ENCODE results near the gene TBC1D10A.

TBC1D10A gene

DNA sequence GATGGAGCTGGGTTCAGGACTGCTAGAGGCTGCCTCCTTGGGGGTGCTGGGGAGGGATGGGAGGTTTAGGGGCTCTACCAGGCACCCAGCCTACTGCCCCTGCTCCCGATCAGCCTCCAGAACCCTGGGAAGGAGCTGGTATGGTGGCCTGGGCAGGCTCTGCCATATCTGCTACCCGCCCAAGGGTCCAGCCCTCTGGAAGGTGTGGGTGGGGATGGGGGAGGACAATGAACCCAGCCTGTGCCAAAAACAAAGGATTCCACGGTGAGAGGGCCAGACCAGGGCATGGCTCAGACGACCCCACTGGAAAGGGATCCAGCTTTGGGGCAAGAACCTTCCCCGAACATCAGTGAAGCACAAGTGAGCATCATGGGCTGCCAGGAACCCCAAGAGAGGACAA lies 40.4 kb downstream of the TBC1D10A start:
- TF ChIP-seq GATA1 (IDR thresholded peaks at IDR 0.05; ENCODE audit: low read depth, low read length): no peak
- TF ChIP-seq POLR2A (IDR thresholded peaks at IDR 0.05; ENCODE audit: low read length): no peak
- no peak for DNase-seq

DNA sequence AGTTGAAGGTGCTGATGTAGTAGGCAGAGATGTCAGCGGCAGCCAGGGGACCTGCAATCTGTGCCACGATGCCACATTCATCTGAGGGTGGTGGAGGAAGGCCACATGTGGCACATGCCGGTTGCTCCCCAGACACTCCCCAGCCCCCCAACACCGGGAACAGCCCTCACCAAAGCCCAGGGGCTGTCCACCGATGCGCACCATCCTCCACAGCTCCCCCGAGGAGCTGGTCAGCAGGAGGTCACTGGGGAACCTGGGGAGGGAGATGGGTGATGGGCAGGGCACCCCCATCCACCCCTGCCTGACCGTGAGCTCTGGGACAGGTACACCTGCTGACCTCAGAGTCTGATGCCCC lies 40.9 kb downstream of the TBC1D10A start:
- TF ChIP-seq GATA1 (IDR thresholded peaks at IDR 0.05; ENCODE audit: low read depth, low read length) (no peak), POLR2A (IDR thresholded peaks at IDR 0.05; ENCODE audit: low read length) (no peak)
- no peak for DNase-seq

DNA sequence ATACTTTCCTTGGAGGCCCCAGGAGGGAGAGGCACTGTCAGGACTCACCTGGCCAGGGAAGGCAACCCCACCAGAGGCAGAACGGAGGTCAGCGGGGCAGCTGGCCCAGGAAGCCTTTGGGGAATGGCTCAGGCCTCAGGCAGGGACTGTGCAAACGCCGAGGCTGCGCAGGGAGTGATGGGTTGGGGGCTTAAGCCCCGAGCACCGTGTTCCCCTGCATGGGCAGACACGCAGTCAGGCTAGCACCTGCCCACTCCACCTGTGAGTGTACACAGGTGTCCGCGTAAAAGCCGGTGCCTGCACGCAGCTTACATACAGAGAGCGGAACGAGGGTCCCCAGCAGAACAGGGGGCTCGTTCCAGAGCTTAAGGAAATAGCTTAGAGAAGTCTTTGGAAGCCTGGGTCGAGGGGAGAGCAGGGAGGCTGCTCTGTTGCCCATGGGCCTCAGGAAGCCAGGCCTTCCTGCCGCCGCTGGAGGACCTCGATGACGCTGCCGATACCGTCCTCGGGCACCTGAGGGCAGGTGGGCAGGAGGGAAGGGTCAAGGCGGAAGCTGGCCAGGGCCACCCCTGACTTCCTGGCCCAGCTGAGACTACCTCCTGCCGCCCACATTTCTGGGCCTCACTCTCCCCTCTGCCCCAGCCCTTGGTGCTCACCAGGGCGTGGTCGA lies 41.4 kb downstream of the TBC1D10A start:
- no peak for DNase-seq
- TF ChIP-seq POLR2A (IDR thresholded peaks at IDR 0.05; ENCODE audit: low read length) (no peak), GATA1 (IDR thresholded peaks at IDR 0.05; ENCODE audit: low read depth, low read length) (no peak)

DNA sequence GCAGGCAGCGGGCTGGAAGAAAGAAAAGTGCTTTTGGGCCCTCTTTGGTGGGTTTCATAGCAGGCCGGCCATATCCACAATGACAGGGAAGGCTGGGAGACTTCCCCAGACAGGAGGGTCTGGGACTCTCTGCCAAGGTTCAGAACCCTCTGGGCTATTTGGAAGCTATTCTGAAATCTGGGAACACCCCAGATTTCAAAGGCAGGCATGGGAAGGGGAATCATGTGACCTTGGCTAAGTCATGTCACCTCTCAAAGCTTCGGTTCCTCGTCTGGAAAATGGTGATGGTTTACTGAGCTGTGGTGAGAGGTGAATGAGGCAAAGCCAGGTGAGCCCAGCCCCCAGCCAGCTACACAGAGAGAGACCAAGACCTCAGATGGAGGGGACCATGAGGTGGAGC lies 42.1 kb downstream of the TBC1D10A start:
- no peak for DNase-seq
- TF ChIP-seq POLR2A (IDR thresholded peaks at IDR 0.05; ENCODE audit: low read length): no peak
- no peak for TF ChIP-seq GATA1 (IDR thresholded peaks at IDR 0.05; ENCODE audit: low read depth, low read length)

DNA sequence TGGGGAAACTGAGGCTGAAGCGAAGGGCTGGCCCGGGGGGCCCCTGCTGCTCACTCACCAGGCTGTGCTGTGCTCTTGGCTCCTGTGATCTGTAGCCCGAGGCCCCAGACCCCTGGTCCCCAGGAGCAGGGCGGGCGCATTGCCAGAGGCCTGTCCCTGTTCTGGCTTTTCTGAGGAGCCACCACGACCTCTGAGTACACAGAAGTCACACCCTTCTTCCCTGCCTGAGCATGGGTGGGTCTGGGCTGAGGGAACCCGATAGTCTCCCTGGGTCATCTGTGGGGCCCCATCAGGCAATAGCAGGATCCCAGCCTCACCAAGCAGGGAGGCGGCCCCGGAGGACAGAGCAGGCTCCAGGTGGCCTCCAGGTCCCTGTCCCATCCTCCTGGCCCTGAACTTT lies 42.6 kb downstream of the TBC1D10A start:
- TF ChIP-seq POLR2A (IDR thresholded peaks at IDR 0.05; ENCODE audit: low read length) (peak; percentile 92), GATA1 (IDR thresholded peaks at IDR 0.05; ENCODE audit: low read depth, low read length) (no peak)
- peak; percentile 90 for DNase-seq

DNA sequence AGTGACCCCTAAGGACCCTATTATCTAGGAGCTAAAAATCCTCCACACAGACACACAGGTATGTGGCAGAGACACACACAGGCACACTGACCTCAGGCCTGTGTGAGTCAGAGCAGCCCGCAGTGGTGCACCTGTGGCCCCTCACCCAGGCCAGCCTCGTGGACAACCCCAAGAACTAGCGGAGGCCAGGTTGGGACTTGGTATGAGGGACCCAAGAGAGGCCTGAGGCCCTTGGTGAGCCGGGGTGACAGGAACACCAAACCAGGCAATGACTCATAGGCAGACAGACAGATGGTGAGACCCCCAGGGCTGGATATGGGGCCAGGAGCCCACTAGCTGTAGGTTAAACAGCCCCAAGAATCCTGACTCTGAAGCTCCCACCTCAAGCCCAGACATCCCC lies 43.4 kb downstream of the TBC1D10A start:
- no peak for TF ChIP-seq POLR2A (IDR thresholded peaks at IDR 0.05; ENCODE audit: low read length)
- TF ChIP-seq GATA1 (IDR thresholded peaks at IDR 0.05; ENCODE audit: low read depth, low read length): no peak
- peak; percentile 23 to 55 for DNase-seq

DNA sequence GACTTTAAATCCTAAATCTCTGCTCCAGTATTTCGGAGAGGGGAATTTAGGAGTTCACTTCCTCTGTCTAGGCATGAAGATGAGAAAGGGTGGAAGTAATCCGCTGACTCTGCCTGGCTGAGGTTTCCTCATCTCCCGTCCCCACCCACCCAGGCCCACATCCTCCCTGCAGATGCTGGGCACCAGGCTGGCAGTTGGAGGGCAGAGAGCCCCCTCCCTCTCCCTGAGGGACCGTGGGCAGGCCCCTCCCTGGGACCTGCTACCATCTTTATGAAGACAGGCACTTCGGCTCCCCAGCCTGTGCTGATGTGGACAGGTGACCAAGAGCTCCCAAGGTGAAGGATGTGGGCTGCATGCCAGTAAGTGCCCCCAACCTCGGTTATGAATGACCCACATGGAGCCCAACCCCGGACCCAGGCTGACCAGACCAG lies 44.1 kb downstream of the TBC1D10A start:
- TF ChIP-seq POLR2A (IDR thresholded peaks at IDR 0.05; ENCODE audit: low read length) (peak; percentile 51), GATA1 (IDR thresholded peaks at IDR 0.05; ENCODE audit: low read depth, low read length) (no peak)
- peak in 1 of 2 experiments; percentile 36 for DNase-seq

DNA sequence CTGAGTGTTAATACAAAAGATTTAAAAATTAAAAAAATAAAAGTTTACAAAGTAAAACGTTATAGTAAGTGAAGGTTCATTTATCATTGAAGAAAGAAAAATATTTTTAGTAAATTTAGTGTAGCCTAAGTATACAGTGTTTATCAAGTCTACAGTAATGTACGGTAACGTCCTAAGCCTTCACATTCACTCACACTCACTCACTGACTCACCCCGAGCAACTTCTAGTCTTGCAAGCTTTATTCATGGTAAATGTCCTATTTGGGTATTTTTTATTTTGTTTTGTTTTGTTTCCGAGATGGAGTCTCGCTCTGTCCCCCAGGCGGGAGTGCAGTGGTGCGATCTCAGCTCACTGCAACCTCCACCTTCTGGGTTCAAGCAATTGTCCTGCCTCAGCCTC lies 46.2 kb downstream of the TBC1D10A start:
- TF ChIP-seq POLR2A (IDR thresholded peaks at IDR 0.05; ENCODE audit: low read length): no peak
- TF ChIP-seq GATA1 (IDR thresholded peaks at IDR 0.05; ENCODE audit: low read depth, low read length): no peak

DNA sequence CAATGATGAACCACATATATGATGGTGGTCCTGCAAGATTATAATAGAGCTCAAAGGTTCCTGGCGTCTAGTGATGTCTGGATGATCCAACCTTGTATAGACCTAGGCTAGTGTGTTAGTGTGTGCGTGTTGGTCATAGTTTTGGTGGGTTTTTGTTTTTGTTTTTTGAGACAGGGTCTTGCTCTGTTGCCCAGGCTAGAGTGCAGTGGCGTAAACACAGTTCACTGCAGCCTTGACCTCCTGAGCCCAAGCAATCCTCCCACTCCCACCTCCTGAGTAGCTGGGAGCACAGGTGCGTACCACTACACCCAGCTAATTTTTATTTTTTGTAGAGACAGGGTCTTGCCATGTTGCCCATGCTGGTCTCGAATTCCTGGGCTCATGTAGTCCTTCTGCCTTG lies 46.8 kb downstream of the TBC1D10A start:
- DNase-seq: no peak
- TF ChIP-seq POLR2A (IDR thresholded peaks at IDR 0.05; ENCODE audit: low read length): no peak
- TF ChIP-seq GATA1 (IDR thresholded peaks at IDR 0.05; ENCODE audit: low read depth, low read length): no peak

More for the DNA sequence above, 46.2 kb downstream of the TBC1D10A start:
- DNase-seq: no peak

DNA sequence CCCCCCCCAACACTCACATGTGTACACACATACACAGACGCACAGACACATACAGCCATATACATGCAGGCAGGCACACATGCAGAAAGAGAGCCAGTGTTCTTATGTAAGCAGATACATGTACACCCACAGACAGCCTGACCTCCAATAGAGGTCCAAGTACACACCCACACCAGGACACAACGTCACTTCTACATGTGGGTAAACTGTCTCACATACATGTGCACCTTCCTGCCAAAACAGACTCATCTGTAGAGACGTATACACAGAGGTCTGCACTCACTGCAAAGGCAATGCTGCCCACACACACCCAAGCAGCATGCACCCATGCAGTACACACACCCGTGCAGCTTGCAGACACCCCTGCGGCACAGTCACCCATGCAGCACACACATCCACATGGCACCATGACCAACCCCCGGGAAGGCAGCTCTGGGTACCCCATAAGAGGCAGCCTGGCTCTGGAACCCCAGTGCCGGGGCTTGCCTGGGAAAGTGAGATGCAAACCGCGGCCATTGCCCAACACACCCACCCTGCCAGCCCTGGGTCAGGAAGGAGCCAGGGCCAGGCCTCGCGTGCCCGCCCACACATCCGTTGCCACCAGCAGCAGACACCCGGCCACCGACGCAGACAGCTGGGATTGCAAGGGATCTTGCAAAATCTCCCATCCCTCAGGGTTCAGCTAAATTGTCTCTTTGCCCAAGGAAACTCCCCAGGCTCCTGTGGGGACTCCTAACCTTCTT lies 47.5 kb downstream of the TBC1D10A start:
- TF ChIP-seq GATA1 (IDR thresholded peaks at IDR 0.05; ENCODE audit: low read depth, low read length): no peak
- peak; percentile 20 for TF ChIP-seq POLR2A (IDR thresholded peaks at IDR 0.05; ENCODE audit: low read length)
- no peak for DNase-seq

DNA sequence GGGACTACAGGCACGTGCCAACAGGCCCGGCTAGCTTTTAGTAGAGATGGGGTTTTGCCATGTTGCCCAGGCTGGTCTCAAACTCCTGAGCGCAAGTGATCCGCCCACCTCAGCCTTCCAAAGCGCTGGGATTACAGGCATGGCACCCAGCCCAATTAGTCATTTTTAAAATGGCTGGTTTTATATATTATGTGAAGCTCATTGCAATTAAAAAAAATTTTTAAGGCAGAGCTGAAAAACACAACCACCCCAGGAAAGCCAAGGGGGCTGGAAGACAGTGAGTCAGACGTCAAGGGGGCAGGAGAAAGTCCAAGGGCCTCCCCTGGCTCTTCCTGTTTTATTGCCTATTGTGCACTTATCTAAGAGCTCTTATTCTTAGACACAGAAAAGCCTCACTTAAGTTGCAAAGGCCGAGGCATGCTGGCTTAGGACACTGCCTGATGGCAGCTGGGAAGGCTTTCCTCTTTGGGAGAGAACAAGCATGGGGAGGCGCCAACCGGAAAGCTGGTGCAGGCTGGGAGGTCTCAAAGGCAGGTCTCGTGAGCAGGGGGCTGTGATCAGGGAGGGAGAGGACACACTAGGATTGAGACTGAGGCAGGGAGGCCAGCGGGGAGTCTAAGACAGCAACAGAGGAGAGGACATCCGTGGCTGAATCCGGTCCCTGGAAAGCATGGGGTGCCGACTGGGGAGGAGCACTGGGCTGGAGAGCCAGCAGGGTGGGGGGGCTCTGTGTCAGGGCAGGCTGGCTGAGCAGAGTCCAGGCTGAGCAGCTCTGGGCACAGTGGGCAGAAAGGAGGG lies 49.0 kb downstream of the TBC1D10A start:
- no peak for TF ChIP-seq GATA1 (IDR thresholded peaks at IDR 0.05; ENCODE audit: low read depth, low read length)
- TF ChIP-seq POLR2A (IDR thresholded peaks at IDR 0.05; ENCODE audit: low read length): no peak
- no peak for DNase-seq

DNA sequence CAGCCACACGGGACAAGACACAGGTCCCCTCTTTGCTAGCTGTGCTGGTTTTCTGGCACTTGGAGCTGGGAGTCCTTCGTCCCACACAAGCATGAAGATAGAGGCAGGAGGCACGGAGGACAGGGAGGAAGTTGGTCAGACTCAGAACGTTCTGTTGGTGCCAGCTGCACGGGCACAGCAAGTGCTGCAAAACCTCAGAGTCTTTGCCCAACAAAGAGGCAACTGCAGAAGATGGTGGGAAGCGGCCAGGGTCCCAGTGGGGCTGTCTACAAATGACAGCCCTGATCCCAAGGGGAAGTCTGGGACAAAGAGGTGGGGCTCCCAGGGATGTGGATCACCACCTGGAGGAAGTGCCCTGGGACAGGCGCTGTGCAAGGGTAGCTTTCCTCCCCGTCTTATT lies 50.7 kb downstream of the TBC1D10A start:
- TF ChIP-seq POLR2A (IDR thresholded peaks at IDR 0.05; ENCODE audit: low read length): no peak
- TF ChIP-seq GATA1 (IDR thresholded peaks at IDR 0.05; ENCODE audit: low read depth, low read length): no peak
- no peak for DNase-seq

DNA sequence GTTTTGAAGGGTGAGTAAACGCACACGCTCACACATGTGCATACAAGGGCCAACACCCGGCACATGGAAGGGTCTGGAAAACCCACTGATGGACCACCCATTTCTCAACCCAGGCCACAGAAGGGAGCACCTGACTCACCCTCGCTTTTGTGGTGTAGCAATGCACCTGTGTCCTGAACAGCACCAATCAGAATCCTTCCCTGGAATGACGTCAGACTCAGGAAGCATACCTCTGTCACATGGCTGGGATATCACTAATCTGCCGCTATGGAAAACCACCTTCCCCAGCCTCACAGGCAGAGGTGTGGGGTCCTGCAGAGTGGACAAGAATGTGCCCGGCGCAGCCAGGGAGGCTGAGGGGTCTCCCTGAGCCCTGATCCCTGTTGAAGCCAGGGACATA lies 51.1 kb downstream of the TBC1D10A start:
- no peak for DNase-seq
- no peak for TF ChIP-seq GATA1 (IDR thresholded peaks at IDR 0.05; ENCODE audit: low read depth, low read length)
- no peak for TF ChIP-seq POLR2A (IDR thresholded peaks at IDR 0.05; ENCODE audit: low read length)

DNA sequence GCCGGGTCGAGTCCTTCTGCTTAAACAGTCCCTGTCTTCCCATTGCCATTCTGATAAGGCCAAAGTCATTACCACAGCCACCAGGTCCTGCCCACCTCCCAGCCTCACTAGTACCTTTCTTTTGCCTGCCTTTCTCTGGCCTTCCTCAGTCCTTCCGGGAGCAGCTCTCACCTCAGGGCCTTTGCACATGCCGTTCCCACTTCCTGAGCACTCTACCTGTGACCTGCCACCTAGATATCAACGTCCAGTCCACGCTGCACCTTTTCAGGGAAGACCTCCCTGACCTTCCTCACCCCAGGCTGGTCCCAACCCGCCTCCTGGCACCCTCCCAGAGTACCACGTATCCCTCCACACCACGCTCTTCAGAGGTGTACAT lies 52.3 kb downstream of the TBC1D10A start:
- TF ChIP-seq POLR2A (IDR thresholded peaks at IDR 0.05; ENCODE audit: low read length): no peak
- no peak for TF ChIP-seq GATA1 (IDR thresholded peaks at IDR 0.05; ENCODE audit: low read depth, low read length)
- DNase-seq: no peak
